ENCODE results near the gene WDR91. TPM values are rescaled to one million over a fixed set of nuclear protein-coding genes. Genes with fewer than 3 reads are reported as not detected.

WDR91 gene
- total RNA-seq, 3 donors from 2014 or later (not counting 1 experiment from before 2014, with no cell fraction given) = 28.7 to 42.0 (median 39.2) TPM

DNA sequence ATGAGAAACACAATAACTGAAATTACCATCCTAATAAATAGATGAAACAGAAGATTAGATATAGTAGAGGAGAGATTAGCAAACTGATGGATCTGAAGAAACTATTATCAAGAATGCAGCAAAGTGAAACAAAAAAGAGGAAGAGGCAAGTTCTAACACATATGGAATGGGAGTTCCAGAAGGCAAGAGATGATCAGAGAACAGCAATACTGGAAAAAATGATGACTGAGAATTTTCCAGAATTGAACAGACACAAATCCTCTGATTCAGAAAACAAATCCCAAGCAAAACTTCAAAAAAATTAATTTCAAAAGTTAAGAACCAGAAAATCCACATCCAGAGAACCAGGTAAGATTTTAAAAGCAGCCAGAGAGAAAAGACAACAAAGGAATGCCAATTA, 20.6 kb downstream of the WDR91 start:
- Histone ChIP-seq H3K4me3 (ENCODE audit: low read length) (no peak overlapping the region), H3K36me3 (ENCODE audit: control insufficient read depth, insufficient read depth, low read length) (peaks cover 68% of the 10 kb centered on the region), H3K27me3 (ENCODE audit: control insufficient read depth, insufficient read depth, low read length) (no peaks in the 10 kb centered on the region), H3K9me3 (ENCODE audit: control insufficient read depth, insufficient read depth, low read length) (no peaks in the 10 kb centered on the region), H3K4me1 (ENCODE audit: control insufficient read depth, insufficient read depth, low read length) (no peaks in the 10 kb centered on the region), H3K27ac (ENCODE audit: low read length) (no peak overlapping the region)
- peaks cover 15% of the 10 kb centered on the region for H3K36me3 Mint-ChIP-seq
- peaks cover 0 to 4% of the 10 kb centered on the region in 2 donors for H3K4me1 Mint-ChIP-seq
- H3K27ac Mint-ChIP-seq = no peak overlapping the region
- no peak for DNase-seq
- H3K27me3 Mint-ChIP-seq (ENCODE audit: low read depth in 2 of 2) = no peaks in the 10 kb centered on the region
- H3K9me3 Mint-ChIP-seq = no peaks in the 10 kb centered on the region
- TF ChIP-seq, protein P1, sequence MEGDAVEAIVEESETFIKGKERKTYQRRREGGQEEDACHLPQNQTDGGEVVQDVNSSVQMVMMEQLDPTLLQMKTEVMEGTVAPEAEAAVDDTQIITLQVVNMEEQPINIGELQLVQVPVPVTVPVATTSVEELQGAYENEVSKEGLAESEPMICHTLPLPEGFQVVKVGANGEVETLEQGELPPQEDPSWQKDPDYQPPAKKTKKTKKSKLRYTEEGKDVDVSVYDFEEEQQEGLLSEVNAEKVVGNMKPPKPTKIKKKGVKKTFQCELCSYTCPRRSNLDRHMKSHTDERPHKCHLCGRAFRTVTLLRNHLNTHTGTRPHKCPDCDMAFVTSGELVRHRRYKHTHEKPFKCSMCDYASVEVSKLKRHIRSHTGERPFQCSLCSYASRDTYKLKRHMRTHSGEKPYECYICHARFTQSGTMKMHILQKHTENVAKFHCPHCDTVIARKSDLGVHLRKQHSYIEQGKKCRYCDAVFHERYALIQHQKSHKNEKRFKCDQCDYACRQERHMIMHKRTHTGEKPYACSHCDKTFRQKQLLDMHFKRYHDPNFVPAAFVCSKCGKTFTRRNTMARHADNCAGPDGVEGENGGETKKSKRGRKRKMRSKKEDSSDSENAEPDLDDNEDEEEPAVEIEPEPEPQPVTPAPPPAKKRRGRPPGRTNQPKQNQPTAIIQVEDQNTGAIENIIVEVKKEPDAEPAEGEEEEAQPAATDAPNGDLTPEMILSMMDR (IDR thresholded peaks at IDR 0.05) = no peak
- intact Hi-C loops (cut with micrococcal nuclease) = no loop called here
- ATAC-seq = no peak
- H3K4me3 Mint-ChIP-seq = no peak overlapping the region

DNA sequence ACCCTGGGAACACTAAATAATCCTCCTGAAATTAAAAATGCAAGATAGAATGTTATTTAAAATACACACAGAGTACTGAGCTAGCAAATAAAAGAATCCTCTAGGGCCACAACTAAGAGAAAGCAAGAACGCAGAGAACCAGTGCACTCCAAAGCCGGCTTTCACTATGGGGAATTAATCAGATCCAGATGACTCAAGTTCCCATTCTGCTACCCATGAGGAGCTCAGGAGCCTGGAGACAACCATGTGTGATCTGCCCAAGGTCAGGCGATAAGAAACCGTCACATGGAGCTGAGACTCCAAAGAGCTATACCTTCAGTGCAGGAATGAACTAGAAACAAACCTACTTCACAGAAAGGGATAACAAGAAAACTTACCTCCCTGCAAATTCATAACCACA, 21.4 kb downstream of the WDR91 start:
- Mint-ChIP-seq H3K27me3 (ENCODE audit: low read depth in 2 of 2) (no peaks in the 10 kb centered on the region), H3K4me3 (no peak overlapping the region), H3K4me1 (peaks cover 0 to 4% of the 10 kb centered on the region in 2 donors), H3K36me3 (peaks cover 15% of the 10 kb centered on the region), H3K27ac (no peak overlapping the region), H3K9me3 (no peaks in the 10 kb centered on the region)
- WGBS (ENCODE audit: insufficient coverage) = 95% methylated on average over 4 of the region's 4 CpGs
- ATAC-seq = no peak
- Histone ChIP-seq H3K9me3 (ENCODE audit: control insufficient read depth, insufficient read depth, low read length) (no peaks in the 10 kb centered on the region), H3K4me1 (ENCODE audit: control insufficient read depth, insufficient read depth, low read length) (no peaks in the 10 kb centered on the region), H3K27ac (ENCODE audit: low read length) (no peak overlapping the region), H3K36me3 (ENCODE audit: control insufficient read depth, insufficient read depth, low read length) (peaks cover 70% of the 10 kb centered on the region), H3K27me3 (ENCODE audit: control insufficient read depth, insufficient read depth, low read length) (no peaks in the 10 kb centered on the region), H3K4me3 (ENCODE audit: low read length) (no peak overlapping the region)
- TF ChIP-seq, protein P1 (IDR thresholded peaks at IDR 0.05) = no peak
- intact Hi-C loops (cut with micrococcal nuclease) = no loop called here
- DNase-seq = no peak

DNA sequence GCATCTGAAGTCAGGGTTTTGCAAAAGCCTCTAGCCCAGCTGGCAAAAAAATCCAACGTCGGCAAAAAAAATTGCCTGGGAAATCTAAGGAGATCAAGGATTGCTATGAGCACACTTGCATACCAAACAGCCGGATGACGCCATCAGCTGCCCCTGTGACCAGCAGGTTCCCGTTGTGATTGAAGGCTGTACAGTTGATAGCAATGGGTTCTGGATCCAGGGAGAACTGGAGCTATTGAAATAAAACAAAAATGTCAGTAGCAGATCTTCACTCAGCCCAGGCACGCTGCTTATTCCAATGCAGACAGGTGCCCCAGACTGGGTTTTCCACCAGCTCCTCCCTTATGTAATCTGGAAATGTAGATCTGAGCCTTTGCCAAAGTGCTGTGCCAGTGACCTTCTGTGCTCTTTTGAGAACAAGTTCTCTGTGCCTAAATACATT, 22.1 kb downstream of the WDR91 start:
- no peak overlapping the region for H3K27ac ChIP-seq (ENCODE audit: low read length)
- intact Hi-C loops (cut with micrococcal nuclease) = no loop called here
- ATAC-seq = no peak
- no peak overlapping the region for H3K4me3 ChIP-seq (ENCODE audit: low read length)
- Mint-ChIP-seq H3K27ac (no peak overlapping the region), H3K9me3 (no peaks in the 10 kb centered on the region), H3K4me3 (no peak overlapping the region), H3K4me1 (peaks cover 0 to 4% of the 10 kb centered on the region in 2 donors), H3K27me3 (ENCODE audit: low read depth in 2 of 2) (no peaks in the 10 kb centered on the region), H3K36me3 (peaks cover 15% of the 10 kb centered on the region)
- no peaks in the 10 kb centered on the region for H3K4me1 ChIP-seq (ENCODE audit: control insufficient read depth, insufficient read depth, low read length)
- 96% methylated on average over 6 of the region's 6 CpGs for WGBS (ENCODE audit: insufficient coverage)
- TF ChIP-seq, protein P1 (IDR thresholded peaks at IDR 0.05) = no peak
- H3K36me3 ChIP-seq (ENCODE audit: control insufficient read depth, insufficient read depth, low read length) = peaks cover 66% of the 10 kb centered on the region
- H3K9me3 ChIP-seq (ENCODE audit: control insufficient read depth, insufficient read depth, low read length) = no peaks in the 10 kb centered on the region
- no peak for DNase-seq
- H3K27me3 ChIP-seq (ENCODE audit: control insufficient read depth, insufficient read depth, low read length) = no peaks in the 10 kb centered on the region

DNA sequence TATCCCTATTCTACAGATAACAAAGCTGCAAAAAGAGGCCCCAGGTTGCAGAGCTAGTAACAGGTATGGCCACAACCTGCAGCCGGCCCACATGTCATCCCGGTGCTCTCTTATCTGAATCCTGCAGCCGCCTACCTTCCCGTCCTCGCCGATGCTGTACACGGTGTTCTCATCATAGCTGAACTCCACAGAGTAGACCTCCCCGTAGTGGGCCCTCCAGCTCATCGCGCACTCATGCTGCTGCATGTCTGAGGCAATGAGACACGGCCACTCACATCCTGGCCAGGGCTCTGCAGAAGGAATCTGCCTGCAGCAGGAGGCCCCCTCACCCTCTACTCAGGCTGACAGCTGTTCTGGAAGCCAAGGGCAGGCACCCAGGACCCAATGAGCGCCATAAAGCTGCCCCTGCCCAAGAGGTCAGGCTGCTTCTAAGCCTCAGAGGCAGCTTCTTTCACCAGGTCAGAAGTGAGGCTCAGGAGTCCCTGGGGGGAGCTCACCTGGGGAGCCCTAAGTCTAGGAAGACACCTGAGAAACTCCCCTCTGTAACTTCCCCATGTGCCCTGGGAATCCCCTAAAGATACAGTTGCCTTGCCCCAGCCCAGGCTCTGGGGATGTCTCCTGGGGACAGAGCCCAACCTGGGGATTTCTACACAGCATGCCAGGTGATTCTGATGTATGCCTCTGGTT, 22.9 kb downstream of the WDR91 start:
- DNase-seq (peak in 1 of 2 donors; percentile 34), ATAC-seq (no peak)
- TF ChIP-seq, protein P1 (IDR thresholded peaks at IDR 0.05) = no peak
- Histone ChIP-seq H3K9me3 (ENCODE audit: control insufficient read depth, insufficient read depth, low read length) (no peaks in the 10 kb centered on the region), H3K4me3 (ENCODE audit: low read length) (no peak overlapping the region), H3K4me1 (ENCODE audit: control insufficient read depth, insufficient read depth, low read length) (no peaks in the 10 kb centered on the region), H3K27ac (ENCODE audit: low read length) (no peak overlapping the region), H3K36me3 (ENCODE audit: control insufficient read depth, insufficient read depth, low read length) (peaks cover 58% of the 10 kb centered on the region), H3K27me3 (ENCODE audit: control insufficient read depth, insufficient read depth, low read length) (no peaks in the 10 kb centered on the region)
- 95% methylated on average over 12 of the region's 12 CpGs for WGBS (ENCODE audit: insufficient coverage)
- H3K9me3 Mint-ChIP-seq = peaks cover 0 to 2% of the 10 kb centered on the region in 2 donors
- H3K27ac Mint-ChIP-seq = no peak overlapping the region
- H3K4me3 Mint-ChIP-seq = no peak overlapping the region
- no peaks in the 10 kb centered on the region for H3K27me3 Mint-ChIP-seq (ENCODE audit: low read depth in 2 of 2)
- H3K36me3 Mint-ChIP-seq = peaks cover 22% of the 10 kb centered on the region
- intact Hi-C loops (cut with micrococcal nuclease) = no loop called here
- peaks cover 0 to 4% of the 10 kb centered on the region in 2 donors for H3K4me1 Mint-ChIP-seq
